Kidney epithelial cell (primary cell): ENCODE data around the gene HMCN1. TPM values are rescaled to one million over a fixed set of nuclear protein-coding genes. Genes with fewer than 3 reads are reported as not detected.

Experiments used
- DNase-seq: peaks from one replicate; pipeline ENCODE4 v3.0.0-alpha.2; 2010; ENCODE audit warnings: low read depth
- H3K27me3 ChIP-seq: 2 replicates; pipeline ENCODE4 v1.6.0; 2011; ENCODE audit warnings: low read length; ENCODE audit not compliant: control insufficient read depth, insufficient read depth
- H3K36me3 ChIP-seq: 2 replicates; pipeline ENCODE4 v1.5.1; 2011; ENCODE audit warnings: low read length; ENCODE audit not compliant: control insufficient read depth, insufficient read depth
- H3K4me3 ChIP-seq: 2 replicates; pipeline ENCODE4 v1.5.1; 2011; ENCODE audit warnings: low read depth, mild to moderate bottlenecking, control low read depth, low read length
- CTCF ChIP-seq: IDR thresholded peaks from 2 replicates; pipeline ENCODE4 v1.5.1; 2011; ENCODE audit warnings: mild to moderate bottlenecking, moderate library complexity, low read length, control low read depth, inconsistent platforms; ENCODE audit not compliant: insufficient read depth, poor library complexity, severe bottlenecking
- total RNA-seq: library from RNA; depleted of rRNA; stranded (reverse); fragments of >200 nt; gene quantifications from 2 replicates; pipeline ENCODE4 v1.2.3, GENCODE V29; 2015

The HMCN1 gene
- total RNA-seq, 1 donor from 2014 or later, result 1.3 TPM

- TF ChIP-seq CTCF, result no peak
- H3K36me3 ChIP-seq, result no peaks in the 10 kb centered on the region
- H3K4me3 ChIP-seq, result no peak overlapping the region
- H3K27me3 ChIP-seq, result no peaks in the 10 kb centered on the region
- no peak for DNase-seq
Measured at GRCh38 chr1:186195377-186195931, 461.3 kb downstream of the HMCN1 start.

GRCh38 chr1:186202271-186202764 is 468.1 kb downstream of the HMCN1 start:
- Histone ChIP-seq H3K36me3 (no peaks in the 10 kb centered on the region), H3K27me3 (no peaks in the 10 kb centered on the region), H3K4me3 (no peak overlapping the region)
- no peak for DNase-seq
- no peak for TF ChIP-seq CTCF

GRCh38 chr1:186202776-186203175 is 468.6 kb downstream of the HMCN1 start:
- no peak for TF ChIP-seq CTCF
- DNase-seq, result no peak
- H3K27me3 ChIP-seq, result no peaks in the 10 kb centered on the region
- no peak overlapping the region for H3K4me3 ChIP-seq
- no peaks in the 10 kb centered on the region for H3K36me3 ChIP-seq

GRCh38 chr1:186206048-186206570 is 471.9 kb downstream of the HMCN1 start:
- no peak for TF ChIP-seq CTCF
- Histone ChIP-seq H3K4me3 (no peak overlapping the region), H3K36me3 (no peaks in the 10 kb centered on the region), H3K27me3 (no peaks in the 10 kb centered on the region)
- DNase-seq, result no peak

- no peaks in the 10 kb centered on the region for H3K27me3 ChIP-seq
- no peak for DNase-seq
- no peak for TF ChIP-seq CTCF
- H3K36me3 ChIP-seq, result no peaks in the 10 kb centered on the region
- H3K4me3 ChIP-seq, result no peak overlapping the region
Measured at GRCh38 chr1:186207391-186208085, 473.3 kb downstream of the HMCN1 start.
